ENCODE measurements around the gene C2CD5. TPM values are rescaled to one million over a fixed set of nuclear protein-coding genes. Genes with fewer than 3 reads are reported as not detected.

C2CD5 gene
- polyA plus RNA-seq, 1 donor from 2014 or later, result 171 TPM

DNA sequence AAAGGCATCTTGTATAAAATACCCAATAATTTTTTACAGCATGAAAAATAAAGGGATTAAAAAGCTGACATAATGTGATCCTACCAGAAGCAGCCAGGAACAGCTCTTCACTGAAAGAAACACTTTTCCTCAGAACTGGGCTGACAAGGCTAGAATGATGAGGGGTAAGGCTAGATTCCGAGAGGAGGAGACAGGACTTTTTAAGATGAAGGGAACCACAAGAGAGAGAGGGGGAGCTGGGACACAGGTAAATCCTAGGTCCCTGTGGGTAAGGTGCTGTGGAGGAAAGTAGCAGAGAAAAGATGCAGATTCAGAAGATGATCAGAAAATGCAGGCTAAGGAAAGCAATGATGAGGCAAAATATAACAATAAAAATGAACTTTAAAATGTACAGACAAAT is 29.5 kb downstream of the C2CD5 start:
- no peak overlapping the region for H3K4me3 ChIP-seq (ENCODE audit: low read length)
- no peaks in the 10 kb centered on the region for H4K20me1 ChIP-seq (ENCODE audit: insufficient read depth)
- H3K36me3 ChIP-seq (ENCODE audit: insufficient read depth, low read length), result peaks cover 3% of the 10 kb centered on the region
- H3K4me2 ChIP-seq (ENCODE audit: low read length), result no peak overlapping the region
- H3K79me2 ChIP-seq (replicated peaks; ENCODE audit: insufficient read depth, low read length), result no peaks in the 10 kb centered on the region
- no peaks in the 10 kb centered on the region for H3K27me3 ChIP-seq (ENCODE audit: insufficient read depth, low read depth, low read length)
- no peaks in the 10 kb centered on the region for H3K9me2 ChIP-seq (ENCODE audit: insufficient read depth, low read length)
- H3K27ac ChIP-seq (ENCODE audit: low read length), result no peak overlapping the region
- TF ChIP-seq EP300 (conservative IDR thresholded peaks at IDR 0.05; ENCODE audit: poor library complexity, severe bottlenecking) (no peak), EZH2 (IDR thresholded peaks at IDR 0.05; ENCODE audit: borderline replicate concordance, insufficient read depth, low read length, poor library complexity, severe bottlenecking) (no peak)
- TF ChIP-seq, protein P1, sequence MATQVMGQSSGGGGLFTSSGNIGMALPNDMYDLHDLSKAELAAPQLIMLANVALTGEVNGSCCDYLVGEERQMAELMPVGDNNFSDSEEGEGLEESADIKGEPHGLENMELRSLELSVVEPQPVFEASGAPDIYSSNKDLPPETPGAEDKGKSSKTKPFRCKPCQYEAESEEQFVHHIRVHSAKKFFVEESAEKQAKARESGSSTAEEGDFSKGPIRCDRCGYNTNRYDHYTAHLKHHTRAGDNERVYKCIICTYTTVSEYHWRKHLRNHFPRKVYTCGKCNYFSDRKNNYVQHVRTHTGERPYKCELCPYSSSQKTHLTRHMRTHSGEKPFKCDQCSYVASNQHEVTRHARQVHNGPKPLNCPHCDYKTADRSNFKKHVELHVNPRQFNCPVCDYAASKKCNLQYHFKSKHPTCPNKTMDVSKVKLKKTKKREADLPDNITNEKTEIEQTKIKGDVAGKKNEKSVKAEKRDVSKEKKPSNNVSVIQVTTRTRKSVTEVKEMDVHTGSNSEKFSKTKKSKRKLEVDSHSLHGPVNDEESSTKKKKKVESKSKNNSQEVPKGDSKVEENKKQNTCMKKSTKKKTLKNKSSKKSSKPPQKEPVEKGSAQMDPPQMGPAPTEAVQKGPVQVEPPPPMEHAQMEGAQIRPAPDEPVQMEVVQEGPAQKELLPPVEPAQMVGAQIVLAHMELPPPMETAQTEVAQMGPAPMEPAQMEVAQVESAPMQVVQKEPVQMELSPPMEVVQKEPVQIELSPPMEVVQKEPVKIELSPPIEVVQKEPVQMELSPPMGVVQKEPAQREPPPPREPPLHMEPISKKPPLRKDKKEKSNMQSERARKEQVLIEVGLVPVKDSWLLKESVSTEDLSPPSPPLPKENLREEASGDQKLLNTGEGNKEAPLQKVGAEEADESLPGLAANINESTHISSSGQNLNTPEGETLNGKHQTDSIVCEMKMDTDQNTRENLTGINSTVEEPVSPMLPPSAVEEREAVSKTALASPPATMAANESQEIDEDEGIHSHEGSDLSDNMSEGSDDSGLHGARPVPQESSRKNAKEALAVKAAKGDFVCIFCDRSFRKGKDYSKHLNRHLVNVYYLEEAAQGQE (IDR thresholded peaks at IDR 0.05; ENCODE audit: borderline replicate concordance), result no peak
- H3K9me3 ChIP-seq (ENCODE audit: low read length), result no peaks in the 10 kb centered on the region
- no peaks in the 10 kb centered on the region for H3F3A ChIP-seq (ENCODE audit: insufficient read depth, low read length, poor library complexity, severe bottlenecking)
- H3K9ac ChIP-seq (ENCODE audit: low read length), result no peak overlapping the region
- no peak overlapping the region for H2AFZ ChIP-seq (ENCODE audit: low read depth, low read length)

- no peaks in the 10 kb centered on the region for H3K36me3 ChIP-seq (ENCODE audit: insufficient read depth, low read length)
- no peaks in the 10 kb centered on the region for H3K79me2 ChIP-seq (replicated peaks; ENCODE audit: insufficient read depth, low read length)
- no peak overlapping the region for H2AFZ ChIP-seq (ENCODE audit: low read depth, low read length)
- H3K27ac ChIP-seq (ENCODE audit: low read length), result no peak overlapping the region
- H3K9me2 ChIP-seq (ENCODE audit: insufficient read depth, low read length), result no peaks in the 10 kb centered on the region
- no peak for TF ChIP-seq POLR2AphosphoS5 (IDR thresholded peaks at IDR 0.05)
- TF ChIP-seq, protein P1 (IDR thresholded peaks at IDR 0.05; ENCODE audit: borderline replicate concordance), result no peak
- no peak overlapping the region for H3K4me2 ChIP-seq (ENCODE audit: low read length)
- no peak overlapping the region for H3K4me3 ChIP-seq (ENCODE audit: low read length)
- no peaks in the 10 kb centered on the region for H3K9me3 ChIP-seq (ENCODE audit: low read length)
- H4K20me1 ChIP-seq (ENCODE audit: insufficient read depth), result no peaks in the 10 kb centered on the region
- no peak overlapping the region for H3K9ac ChIP-seq (ENCODE audit: low read length)
- H3F3A ChIP-seq (ENCODE audit: insufficient read depth, low read length, poor library complexity, severe bottlenecking), result no peaks in the 10 kb centered on the region
- no peaks in the 10 kb centered on the region for H3K27me3 ChIP-seq (ENCODE audit: insufficient read depth, low read depth, low read length)
Measured at GRCh38 chr12:22505826-22506225, 38.5 kb downstream of the C2CD5 start.

- TF ChIP-seq CTCF (IDR thresholded peaks at IDR 0.05; ENCODE audit: poor library complexity, severe bottlenecking), result no peak
- no peak for TF ChIP-seq POLR2AphosphoS5 (IDR thresholded peaks at IDR 0.05)
- no peak for TF ChIP-seq EP300 (conservative IDR thresholded peaks at IDR 0.05; ENCODE audit: poor library complexity, severe bottlenecking)
- TF ChIP-seq EZH2 (IDR thresholded peaks at IDR 0.05; ENCODE audit: borderline replicate concordance, insufficient read depth, low read length, poor library complexity, severe bottlenecking), result no peak
- TF ChIP-seq, protein P1 (IDR thresholded peaks at IDR 0.05; ENCODE audit: borderline replicate concordance), result no peak
- no peak for TF ChIP-seq SMC3 (conservative IDR thresholded peaks at IDR 0.05; ENCODE audit: poor library complexity)
- H2AFZ ChIP-seq (ENCODE audit: low read depth, low read length), result no peak overlapping the region
- no peaks in the 10 kb centered on the region for H3K79me2 ChIP-seq (replicated peaks; ENCODE audit: insufficient read depth, low read length)
- peaks cover 3% of the 10 kb centered on the region for H3K36me3 ChIP-seq (ENCODE audit: insufficient read depth, low read length)
- H3K9me3 ChIP-seq (ENCODE audit: low read length), result no peaks in the 10 kb centered on the region
- H3K4me3 ChIP-seq (ENCODE audit: low read length), result no peak overlapping the region
- no peak overlapping the region for H3K9ac ChIP-seq (ENCODE audit: low read length)
- no peaks in the 10 kb centered on the region for H3F3A ChIP-seq (ENCODE audit: insufficient read depth, low read length, poor library complexity, severe bottlenecking)
- H3K4me2 ChIP-seq (ENCODE audit: low read length), result no peak overlapping the region
- no peaks in the 10 kb centered on the region for H4K20me1 ChIP-seq (ENCODE audit: insufficient read depth)
- no peaks in the 10 kb centered on the region for H3K9me2 ChIP-seq (ENCODE audit: insufficient read depth, low read length)
- no peak overlapping the region for H3K27ac ChIP-seq (ENCODE audit: low read length)
- H3K27me3 ChIP-seq (ENCODE audit: insufficient read depth, low read depth, low read length), result no peaks in the 10 kb centered on the region
Measured at GRCh38 chr12:22500100-22500499, 44.2 kb downstream of the C2CD5 start.

Measured in neural cell (in vitro differentiated cells).